Stimulated activated CD4-positive, alpha-beta T cell treated with anti-CD3 and anti-CD28 coated beads, Interleukin-1b, Interleukin-23, amount 100 ng/mL, for 1 hour (primary cell): ENCODE measurements around the gene DCAKD.

Source experiments
- DNase-seq, 2 donors: peaks; one replicate each; pipeline ENCODE4 v3.0.0-alpha.2; 2020; ENCODE audit warnings: low read depth in 2 of 2

DCAKD gene, protein sequence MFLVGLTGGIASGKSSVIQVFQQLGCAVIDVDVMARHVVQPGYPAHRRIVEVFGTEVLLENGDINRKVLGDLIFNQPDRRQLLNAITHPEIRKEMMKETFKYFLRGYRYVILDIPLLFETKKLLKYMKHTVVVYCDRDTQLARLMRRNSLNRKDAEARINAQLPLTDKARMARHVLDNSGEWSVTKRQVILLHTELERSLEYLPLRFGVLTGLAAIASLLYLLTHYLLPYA

DNA sequence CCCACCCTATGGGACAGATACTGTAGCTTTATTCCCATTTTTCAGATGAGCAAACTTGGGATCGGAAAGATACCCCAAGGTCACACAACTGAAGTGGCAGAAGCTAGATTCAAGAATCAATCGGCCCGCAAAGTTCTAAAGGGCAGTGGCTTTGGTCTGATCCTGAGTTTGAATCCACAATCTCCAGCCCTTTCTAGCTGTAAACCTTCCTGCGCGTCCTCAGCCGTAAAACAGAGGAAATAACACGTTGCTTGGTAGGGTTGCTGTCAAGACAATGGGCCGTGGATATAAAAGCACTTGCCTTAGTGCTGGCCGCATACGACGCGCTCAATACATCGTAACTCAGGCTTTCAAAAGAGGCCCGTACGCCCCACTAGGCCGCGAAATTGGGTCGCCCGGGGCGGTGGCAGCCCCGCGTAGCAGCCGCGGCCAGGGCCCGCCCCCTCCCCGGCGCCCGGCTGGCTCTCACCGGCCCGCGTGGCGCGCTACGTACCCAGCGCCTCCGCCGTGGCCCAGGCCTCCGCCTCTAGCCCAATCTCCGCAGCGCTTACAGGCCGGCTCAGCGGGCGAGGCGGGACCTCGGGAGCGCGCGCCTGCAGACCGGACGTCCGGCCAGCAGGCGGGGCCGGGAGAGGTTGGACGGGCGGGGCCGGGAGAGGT is at the start of gene DCAKD:
TSS of gene DCAKD (minus strand) at position 573 of the 660 bp plus-strand sequence. CDS start 16,747 bp downstream, outside the sequence.
- peak; percentile 70 to 76 for DNase-seq

DNA sequence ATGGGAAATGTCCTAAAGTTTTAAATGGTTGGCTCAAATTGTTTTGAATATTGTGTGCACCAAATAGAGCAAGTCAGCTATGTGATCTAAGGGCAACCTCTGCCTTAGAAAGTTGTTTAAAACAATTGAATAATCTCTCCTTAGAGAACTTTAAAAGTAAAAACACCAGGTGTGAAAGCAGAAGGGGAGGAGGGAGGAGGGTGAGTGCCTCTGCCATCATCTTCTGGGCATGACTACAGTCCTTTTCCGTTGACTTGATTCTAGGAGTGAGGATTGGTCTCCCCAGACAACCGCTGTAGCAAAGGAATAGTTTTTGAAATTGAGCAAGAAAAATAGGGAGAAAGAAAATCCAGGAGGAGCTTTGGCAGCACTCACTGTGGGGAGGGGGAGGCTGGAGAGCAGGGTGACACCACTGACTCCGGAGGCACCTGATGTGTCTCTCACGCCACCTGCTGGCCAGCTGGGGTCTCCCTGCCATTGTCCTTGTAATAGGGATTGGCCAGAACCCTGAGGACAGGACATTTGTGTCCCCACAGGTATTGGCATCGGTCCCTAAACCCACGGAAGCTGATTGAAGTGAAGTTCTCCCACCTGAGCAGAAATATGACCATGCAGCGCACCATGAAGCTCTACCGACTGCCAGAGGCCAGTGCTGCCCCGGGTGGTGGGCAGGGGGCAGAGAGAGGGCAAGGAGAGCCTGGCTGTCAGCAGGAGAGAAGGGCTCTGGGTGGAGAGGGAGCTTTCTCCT is 47.6 kb upstream of the DCAKD start:
- peak; percentile 27 to 55 for DNase-seq

- DNase-seq, result no peak
These were observed 46.8 kb upstream of the DCAKD start for GRCh38 chr17:45098081-45098868.

DNA sequence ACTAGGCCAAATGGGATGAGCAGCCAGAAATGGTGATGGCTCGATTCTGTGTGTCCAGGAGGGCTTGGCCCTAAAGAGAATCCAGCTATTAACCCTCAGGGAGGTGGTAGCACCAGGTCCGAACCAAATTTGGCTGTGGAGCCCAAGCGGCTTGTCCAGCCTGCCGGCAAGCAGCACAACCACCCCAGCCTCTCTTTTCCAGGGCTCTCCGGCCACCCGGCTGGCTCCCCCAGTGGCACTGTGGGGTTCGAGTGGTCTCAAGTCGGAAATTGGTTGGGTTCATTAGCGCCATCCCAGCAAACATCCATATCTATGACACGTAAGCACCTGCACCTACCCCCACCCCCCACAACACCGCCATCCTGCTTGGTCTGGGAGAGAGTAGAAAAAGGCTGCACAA is 45.5 kb upstream of the DCAKD start:
- DNase-seq, result no peak

- no peak for DNase-seq
These were observed 44.7 kb upstream of the DCAKD start for GRCh38 chr17:45096141-45096540.

DNA sequence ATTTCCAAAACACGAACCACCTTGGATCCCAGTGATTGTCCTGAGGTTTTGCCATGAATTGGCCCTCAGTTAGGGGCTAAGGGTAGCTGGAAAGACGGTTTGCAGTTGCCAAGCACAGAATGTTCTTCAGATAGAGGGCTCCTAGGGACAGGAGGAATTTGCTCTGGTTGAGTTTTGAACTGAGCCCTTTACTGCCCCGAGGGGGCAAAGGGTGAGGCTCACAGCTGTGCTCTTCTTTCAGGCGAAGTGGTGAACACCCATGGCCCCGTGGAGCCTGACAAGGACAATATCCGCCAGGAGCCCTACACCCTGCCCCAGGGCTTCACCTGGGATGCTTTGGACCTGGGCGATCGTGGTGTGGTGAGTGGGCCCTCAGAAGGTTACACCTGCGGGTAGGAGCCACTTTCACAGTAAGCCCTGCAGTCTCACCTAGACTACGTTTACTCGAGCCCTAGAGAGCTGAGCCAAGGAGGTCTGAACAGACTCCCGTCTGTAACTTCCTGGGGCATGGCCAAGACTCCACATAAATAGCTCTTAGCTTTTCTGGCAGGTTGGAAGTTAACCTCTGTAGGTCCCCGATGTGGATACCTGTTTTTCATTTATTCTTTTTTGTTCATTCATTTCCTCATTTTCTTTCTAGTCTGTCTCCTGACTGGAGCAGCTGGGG is 42.1 kb upstream of the DCAKD start:
- DNase-seq, result no peak

DNA sequence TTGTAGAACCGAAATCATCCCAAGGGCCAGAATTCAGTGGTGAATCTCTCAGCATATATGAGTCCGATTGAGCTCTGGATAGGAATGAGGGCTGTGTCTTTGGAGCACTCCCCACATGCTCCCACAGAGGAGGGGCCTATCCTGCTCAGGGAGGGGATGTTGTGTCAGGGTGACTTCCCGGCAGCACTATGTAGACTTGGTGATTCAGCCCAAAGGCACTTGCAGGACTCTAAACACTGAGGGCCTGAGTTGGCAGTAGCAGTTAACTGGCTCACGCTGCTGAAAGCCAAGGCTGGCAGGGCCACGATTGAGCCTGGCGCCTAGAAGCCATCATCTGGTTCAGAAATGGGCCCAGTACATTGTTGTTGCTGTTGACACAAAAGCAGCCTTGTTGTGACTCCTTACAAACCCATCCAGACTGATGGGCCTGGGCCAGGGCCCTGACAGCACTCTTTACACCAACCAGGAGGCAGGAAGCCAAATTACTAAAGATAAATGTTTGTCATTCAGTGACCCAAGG is 41.5 kb upstream of the DCAKD start:
- DNase-seq, result no peak

DNA sequence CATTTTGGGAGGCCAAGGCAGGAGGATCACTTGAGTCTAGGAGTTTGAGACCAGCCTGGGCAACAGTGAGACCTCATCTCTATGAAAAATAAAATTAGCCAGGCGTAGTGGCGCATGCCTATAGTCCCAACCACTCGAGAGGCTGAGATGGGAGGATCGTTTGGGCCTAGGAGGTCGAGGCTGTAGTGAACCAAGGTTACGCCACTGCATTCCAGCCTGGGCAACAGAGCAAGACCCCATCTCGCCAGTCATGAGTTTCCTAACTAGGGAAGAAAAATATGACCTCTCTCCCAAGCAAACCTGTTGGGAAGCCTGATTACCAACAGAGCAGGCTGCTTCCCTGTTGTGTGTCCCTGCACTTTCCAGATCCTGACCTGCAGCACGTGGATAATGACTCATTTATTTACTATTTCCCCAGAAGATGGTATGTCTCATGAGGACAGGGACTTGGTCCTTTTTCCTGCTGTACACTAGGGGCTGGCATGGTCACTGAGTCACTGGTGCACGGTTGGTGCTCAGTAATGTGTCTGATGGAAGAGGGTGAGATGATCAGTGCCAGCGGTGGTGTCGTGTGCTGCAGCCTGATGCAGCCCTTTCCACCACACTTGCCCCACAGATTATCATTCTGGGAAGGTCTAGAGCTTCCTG is 40.5 kb upstream of the DCAKD start:
- no peak for DNase-seq

- no peak for DNase-seq
These were observed 39.3 kb upstream of the DCAKD start for GRCh38 chr17:45090711-45091110.

GRCh38 chr17:45088741-45089140 is 37.3 kb upstream of the DCAKD start:
- no peak for DNase-seq

DNA sequence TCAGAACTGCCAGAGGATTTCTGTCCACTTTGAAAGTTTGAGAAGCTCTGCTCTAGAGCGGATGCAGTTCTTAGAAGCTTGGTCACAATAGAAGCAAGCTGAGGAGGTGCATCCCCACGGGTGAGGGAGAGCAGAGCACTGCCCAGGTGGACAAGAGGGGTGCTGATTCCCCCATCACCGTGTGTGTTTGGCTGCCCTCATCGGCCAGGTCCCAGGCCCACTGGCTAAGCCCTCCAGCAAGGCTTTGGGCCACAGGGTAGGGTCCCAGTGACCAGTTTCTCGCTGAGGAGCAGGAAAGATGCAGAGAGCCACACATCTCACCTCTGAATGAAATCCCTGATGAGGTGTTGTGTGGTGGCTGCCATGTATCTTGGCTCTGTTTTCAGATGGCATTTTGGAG is 36.5 kb upstream of the DCAKD start:
- DNase-seq, result no peak

DNA sequence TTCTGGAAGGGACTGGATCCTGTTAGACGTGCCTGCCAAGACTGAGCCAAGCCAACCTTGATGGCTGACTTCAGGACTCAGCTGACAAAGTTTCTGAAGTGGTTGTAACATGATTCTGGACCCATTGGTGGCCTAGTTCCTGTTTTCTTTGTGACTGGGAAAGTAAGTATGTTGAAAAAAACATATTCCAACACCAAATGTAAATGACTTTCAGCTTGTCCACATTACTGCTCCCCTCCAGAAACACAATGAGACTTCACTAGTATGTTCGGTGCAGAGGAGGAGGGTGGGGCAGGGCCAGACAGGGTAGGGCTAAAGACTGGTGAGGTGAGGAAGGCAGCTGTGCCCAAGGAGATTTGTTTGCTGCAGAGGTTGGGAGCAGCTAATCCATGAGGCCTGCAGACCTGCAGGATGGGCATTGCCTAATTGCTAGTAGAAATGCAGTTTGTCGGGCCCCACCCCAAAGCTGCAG is 36.1 kb upstream of the DCAKD start:
- DNase-seq, result no peak

DNA sequence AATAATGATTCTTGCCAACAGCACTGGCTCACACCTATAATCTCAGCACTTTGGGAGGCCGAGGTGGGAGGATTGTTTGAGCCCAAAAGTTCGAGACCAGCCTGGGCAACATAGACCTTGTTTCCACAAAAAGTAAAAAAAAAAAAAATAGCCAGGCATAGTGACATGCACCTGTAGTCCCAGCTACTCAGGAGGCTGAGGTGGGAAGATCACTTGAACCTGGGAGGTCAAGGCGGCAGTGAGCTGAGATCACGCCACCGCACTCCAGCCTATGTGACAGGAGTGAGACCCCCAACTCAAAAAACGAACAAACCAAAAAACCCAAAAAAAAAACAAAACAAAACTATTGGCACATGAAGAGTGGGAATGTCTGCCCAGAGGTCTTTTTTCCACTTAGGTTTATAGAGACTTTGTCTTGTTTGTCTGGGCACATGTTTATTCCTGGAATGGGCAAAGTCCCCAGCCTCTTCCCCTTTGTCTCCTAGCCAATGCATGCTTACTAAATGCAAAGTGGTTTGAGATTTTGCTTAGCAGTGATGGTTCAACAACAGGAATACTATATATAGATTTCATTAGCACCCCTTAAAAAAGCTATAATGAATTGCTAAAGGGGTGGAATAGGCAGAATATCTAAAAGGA is 35.6 kb upstream of the DCAKD start:
- DNase-seq, result no peak

DNA sequence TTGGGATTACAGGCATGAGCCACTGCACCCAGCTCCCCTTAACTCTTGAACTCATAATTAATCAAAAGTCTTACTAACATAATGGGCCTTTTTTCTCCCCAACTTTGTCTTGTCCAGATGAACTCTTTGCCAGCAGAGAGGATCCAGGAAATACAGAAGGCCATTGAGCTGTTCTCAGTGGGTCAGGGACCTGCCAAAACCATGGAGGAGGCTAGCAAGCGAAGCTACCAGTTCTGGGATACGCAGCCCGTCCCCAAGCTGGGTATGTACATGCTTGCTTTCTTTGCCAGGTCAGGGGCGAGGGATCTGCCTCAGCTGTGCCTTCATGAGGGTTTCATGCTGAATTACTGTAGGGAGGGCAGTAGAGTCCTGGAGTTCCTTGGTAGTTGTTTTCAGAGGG is 35.0 kb upstream of the DCAKD start:
- DNase-seq, result no peak

DNA sequence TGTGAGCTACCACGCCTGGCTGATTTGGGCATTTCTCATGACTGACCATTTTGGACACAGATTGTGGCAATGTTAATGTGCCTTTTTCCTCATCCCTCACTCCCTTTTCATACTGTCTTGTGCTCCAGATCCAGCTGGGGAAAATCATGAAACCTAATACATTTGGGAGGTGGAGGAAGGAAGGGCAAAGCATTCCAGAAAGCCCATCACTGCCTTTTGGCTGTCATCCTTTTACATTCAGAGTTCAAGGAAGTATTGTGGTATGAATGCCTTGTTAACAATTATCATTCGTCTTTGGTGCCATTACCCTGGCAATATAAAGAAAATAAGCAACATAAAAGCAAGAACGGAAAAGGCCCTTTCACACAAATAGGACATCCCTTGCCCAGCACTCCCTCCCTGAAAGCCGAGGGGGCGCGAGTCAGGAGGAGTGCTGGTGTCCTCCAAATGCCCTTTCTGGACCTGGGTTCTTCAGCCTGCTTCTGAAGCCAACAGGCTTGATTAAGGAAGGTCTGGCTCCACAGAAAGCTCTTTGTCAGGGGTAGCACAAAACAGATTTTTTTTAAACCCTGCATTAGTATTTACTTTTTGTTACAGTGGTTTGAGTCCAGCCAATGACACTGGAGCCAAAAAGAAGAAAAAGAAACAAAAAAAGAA is 29.7 kb upstream of the DCAKD start:
- no peak for DNase-seq

DNA sequence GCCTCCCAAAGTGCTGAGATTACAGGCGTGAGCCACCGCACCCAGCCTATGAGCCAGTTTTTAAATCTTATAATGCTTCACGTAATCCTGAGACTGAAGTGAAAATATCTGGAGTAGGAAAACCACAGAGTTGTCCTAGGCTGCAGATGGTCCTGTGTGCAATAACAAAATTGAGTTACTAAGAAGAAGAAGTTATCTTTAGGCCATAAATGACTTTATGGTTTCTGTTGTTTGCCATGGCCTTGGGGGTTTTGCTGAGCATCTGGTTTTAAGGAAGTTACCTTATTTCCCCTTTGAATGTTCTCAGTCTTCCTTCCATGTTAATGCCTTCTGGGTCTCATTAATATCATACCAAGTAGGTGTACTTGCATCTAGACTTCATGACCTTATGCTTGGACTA is 26.2 kb upstream of the DCAKD start:
- no peak for DNase-seq

DNA sequence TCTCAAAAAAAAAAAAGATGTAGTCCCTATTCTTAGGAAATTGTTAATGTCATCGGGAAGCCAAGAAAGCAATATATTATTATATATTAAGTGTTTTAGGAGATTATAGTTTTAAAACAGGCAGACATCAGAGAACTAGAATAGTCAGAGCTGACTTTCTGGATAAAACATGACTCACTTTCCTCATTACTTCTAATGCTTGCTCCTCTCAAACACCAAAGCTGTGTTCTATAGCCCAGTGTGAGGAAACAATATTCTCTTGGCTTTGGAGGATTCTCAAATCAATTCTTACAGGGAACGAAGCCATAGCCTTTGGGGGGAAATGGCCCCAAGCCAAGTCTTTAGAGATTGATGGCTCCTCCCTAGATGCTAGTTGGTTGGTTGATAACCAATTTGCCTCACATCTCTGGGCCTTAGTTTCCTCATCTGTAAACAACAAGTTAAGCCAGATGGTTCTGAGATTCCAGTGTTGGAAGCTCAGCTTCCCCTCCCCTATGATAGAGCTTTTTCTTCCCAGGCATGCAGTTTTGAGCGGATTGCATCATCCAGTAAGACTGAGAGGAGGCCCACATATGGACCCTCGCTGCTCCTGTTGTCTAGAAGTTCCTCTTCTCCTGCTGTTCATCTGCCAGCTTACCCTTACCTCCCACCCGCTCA is 22.1 kb upstream of the DCAKD start:
- no peak for DNase-seq

DNA sequence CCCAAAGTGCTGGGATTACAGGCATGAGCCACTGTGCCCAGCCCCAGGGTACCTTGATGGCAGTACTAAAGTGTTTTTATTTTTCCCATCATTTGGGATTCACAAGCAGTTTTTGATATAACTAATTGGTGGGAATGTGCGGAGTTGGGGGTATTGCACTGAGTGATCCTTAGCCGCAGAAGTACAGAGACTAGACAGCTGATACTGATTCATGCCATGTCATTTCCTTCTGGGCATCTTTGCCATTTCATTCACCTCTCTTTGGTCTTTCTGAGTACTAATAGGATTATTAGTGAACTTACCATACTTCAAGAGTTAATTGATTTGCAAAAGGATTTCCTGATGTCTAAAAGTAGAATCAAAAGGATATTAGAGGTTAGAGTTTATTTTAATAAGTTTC is 19.4 kb upstream of the DCAKD start:
- DNase-seq, result no peak

DNA sequence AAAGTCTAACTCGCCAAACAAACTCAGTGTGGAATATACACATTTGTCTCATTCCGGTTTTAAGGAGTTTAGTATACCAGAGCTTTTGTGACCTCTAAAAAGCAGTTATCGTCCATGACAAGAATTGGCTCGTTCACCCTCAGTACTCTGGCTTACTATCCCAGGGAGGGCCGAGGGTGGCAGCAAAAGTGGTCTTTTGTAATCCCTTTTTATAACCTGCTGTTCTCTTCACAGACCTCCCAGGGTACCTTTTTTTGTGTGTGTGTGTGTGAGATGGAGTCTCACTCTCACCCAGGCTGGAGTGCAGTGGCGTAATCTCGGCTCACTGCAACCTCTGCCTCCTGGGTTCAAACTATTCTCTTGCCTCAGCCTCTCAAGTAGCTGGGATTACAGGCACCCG is 18.6 kb upstream of the DCAKD start:
- no peak for DNase-seq
